GM18951 (cell line): Measurements from ENCODE around the gene CDKAL1.

Experiments used
- POLR2A ChIP-seq: IDR thresholded peaks from 4 replicates; pipeline ENCODE4 v1.6.1; 2011; ENCODE audit warnings: mild to moderate bottlenecking; ENCODE audit not compliant: insufficient read length, insufficient read depth; ENCODE audit errors: extremely low read depth
- in situ Hi-C: fragments of 300-500 bp; cut with MboI; formaldehyde crosslinking; loops from one replicate; pipeline ENCODE4 v1.12.0; 2022; ENCODE audit warnings: low sequenced_read_pairs, mixed read lengths, inconsistent platforms; ENCODE audit not compliant: unreplicated experiment

Gene CDKAL1

GRCh38 chr6:20876561-20876960, 342.3 kb downstream of the CDKAL1 start:
- TF ChIP-seq POLR2A = no peak
- in situ Hi-C loops = loop anchor here (10.0 kb wide), 1 partner anchor 708 kb away; no protein-coding TSS in a partner anchor

- no peak for TF ChIP-seq POLR2A
- in situ Hi-C loops = loop anchor here (10.0 kb wide), 1 partner anchor 708 kb away; no protein-coding TSS in a partner anchor
Observed at GRCh38 chr6:20877008-20877937, 343.0 kb downstream of the CDKAL1 start.

GRCh38 chr6:20879121-20879520, 344.9 kb downstream of the CDKAL1 start:
- in situ Hi-C loops = loop anchor here (10.0 kb wide), 1 partner anchor 706 kb away; no protein-coding TSS in a partner anchor
- TF ChIP-seq POLR2A = no peak

- TF ChIP-seq POLR2A = no peak
- in situ Hi-C loops = loop anchor here (10.0 kb wide), 1 partner anchor 705 kb away; no protein-coding TSS in a partner anchor
Observed at GRCh38 chr6:20879526-20879925, 345.3 kb downstream of the CDKAL1 start.

GRCh38 chr6:20881365-20881764, 347.1 kb downstream of the CDKAL1 start:
- in situ Hi-C loops = no loop called here
- no peak for TF ChIP-seq POLR2A

GRCh38 chr6:20882014-20882413, 347.8 kb downstream of the CDKAL1 start:
- TF ChIP-seq POLR2A = no peak
- in situ Hi-C loops = no loop called here

- in situ Hi-C loops = no loop called here
- no peak for TF ChIP-seq POLR2A
Observed at GRCh38 chr6:20885076-20885475, 350.8 kb downstream of the CDKAL1 start.

GRCh38 chr6:20891161-20891560, 356.9 kb downstream of the CDKAL1 start:
- TF ChIP-seq POLR2A = no peak
- in situ Hi-C loops = no loop called here

GRCh38 chr6:20892365-20892764, 358.1 kb downstream of the CDKAL1 start:
- TF ChIP-seq POLR2A = no peak

GRCh38 chr6:20893412-20893811, 359.2 kb downstream of the CDKAL1 start:
- no peak for TF ChIP-seq POLR2A
- in situ Hi-C loops = no loop called here

More at GRCh38 chr6:20892365-20892764, 358.1 kb downstream of the CDKAL1 start:
- in situ Hi-C loops = no loop called here

- no peak for TF ChIP-seq POLR2A
- in situ Hi-C loops = no loop called here
Observed at GRCh38 chr6:20900389-20901160, 366.3 kb downstream of the CDKAL1 start.

- TF ChIP-seq POLR2A = no peak
- in situ Hi-C loops = no loop called here
Observed at GRCh38 chr6:20905377-20905776, 371.1 kb downstream of the CDKAL1 start.

- in situ Hi-C loops = no loop called here
- no peak for TF ChIP-seq POLR2A
Observed at GRCh38 chr6:20906945-20907344, 372.7 kb downstream of the CDKAL1 start.
